Nephron (organoid): ENCODE data around the gene ALDH1A1.
A peak's percentile ranks its signal among the peaks of the same experiment; 100 is the strongest.

Experiments
- H3K27ac Mint-ChIP-seq, 3 experiments: 2 replicates each; pipeline ENCODE4 v1.8.0; 2020; ENCODE audit warnings: mixed read lengths in 3 of 3, mild to moderate bottlenecking in 2 of 3, moderate library complexity in 1 of 3
- H3K27me3 Mint-ChIP-seq: 2 replicates; pipeline ENCODE4 v1.8.0; 2021; ENCODE audit warnings: low read depth, mild to moderate bottlenecking, moderate library complexity, mixed read lengths
- H3K36me3 Mint-ChIP-seq: 2 replicates; pipeline ENCODE4 v1.8.0; 2020; ENCODE audit warnings: low read depth, mixed read lengths
- H3K4me1 Mint-ChIP-seq: 2 replicates; pipeline ENCODE4 v1.8.0; 2020; ENCODE audit warnings: mixed read lengths
- H3K4me3 Mint-ChIP-seq, 3 experiments: 2 replicates each; pipeline ENCODE4 v1.8.0; 2020; ENCODE audit warnings: mild to moderate bottlenecking in 3 of 3, mixed read lengths in 3 of 3, moderate library complexity in 2 of 3
- H3K9me3 Mint-ChIP-seq: 2 replicates; pipeline ENCODE4 v1.8.0; 2020; ENCODE audit warnings: mixed read lengths
- TF ChIP-seq, protein P1 (sequence below), 3 experiments: fragments of 200-600 bp; sonication (generic); IDR thresholded peaks; one replicate each; pipeline ENCODE4 v1.5.0; 2021; ENCODE audit warnings: antibody characterized with exemption in 3 of 3; ENCODE audit not compliant: unreplicated experiment in 3 of 3

ALDH1A1 gene

DNA sequence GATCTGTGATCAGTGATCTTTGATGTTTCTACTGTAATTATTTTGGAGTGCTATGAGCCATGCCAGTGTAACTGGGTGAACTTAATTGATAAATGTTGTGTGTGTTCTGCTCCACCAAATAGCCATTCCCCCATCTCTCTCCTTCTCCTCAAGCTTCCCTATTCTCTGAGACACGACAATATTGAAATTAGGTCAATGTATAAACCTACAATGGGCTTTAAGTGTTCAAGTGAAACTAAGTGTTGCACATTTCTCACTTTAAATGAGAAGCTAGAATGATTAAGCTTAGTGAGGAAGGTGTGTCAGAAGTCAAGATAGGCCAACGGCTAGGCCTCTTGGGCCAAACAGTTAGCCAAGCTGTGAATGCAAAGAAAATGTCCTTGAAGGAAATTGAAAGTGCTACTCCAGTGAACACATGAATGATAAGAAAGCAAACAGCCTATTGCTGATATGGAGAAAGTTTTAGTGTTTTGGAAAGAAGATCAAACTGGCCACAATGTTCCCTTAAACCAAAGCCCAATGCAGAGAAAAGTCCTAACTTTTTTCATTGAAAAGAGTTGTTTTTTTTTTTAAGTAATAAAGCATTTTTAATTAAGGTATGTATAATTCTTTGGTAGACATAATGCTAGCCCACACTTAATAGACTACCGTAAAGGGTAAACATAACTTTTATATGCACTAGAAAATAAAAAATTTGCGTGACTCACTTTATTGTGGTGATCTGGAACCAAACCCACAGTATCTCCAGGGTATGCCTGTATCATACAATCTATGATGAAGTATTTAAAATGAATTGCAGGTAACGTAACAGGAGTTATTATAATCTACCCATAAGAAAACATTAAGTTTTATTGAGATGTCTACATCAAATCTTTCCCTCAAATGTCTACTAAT lies 42.5 kb upstream of the ALDH1A1 start:
- TF ChIP-seq, protein P1, sequence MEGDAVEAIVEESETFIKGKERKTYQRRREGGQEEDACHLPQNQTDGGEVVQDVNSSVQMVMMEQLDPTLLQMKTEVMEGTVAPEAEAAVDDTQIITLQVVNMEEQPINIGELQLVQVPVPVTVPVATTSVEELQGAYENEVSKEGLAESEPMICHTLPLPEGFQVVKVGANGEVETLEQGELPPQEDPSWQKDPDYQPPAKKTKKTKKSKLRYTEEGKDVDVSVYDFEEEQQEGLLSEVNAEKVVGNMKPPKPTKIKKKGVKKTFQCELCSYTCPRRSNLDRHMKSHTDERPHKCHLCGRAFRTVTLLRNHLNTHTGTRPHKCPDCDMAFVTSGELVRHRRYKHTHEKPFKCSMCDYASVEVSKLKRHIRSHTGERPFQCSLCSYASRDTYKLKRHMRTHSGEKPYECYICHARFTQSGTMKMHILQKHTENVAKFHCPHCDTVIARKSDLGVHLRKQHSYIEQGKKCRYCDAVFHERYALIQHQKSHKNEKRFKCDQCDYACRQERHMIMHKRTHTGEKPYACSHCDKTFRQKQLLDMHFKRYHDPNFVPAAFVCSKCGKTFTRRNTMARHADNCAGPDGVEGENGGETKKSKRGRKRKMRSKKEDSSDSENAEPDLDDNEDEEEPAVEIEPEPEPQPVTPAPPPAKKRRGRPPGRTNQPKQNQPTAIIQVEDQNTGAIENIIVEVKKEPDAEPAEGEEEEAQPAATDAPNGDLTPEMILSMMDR (IDR thresholded peaks at IDR 0.05; ENCODE audit: unreplicated experiment in 3 of 3): no peak
- no peaks in the 10 kb centered on the region for H3K9me3 Mint-ChIP-seq
- H3K4me3 Mint-ChIP-seq: no peak overlapping the region
- peaks cover 5% of the 10 kb centered on the region for H3K27me3 Mint-ChIP-seq
- H3K36me3 Mint-ChIP-seq: no peaks in the 10 kb centered on the region
- H3K27ac Mint-ChIP-seq: no peak overlapping the region
- H3K4me1 Mint-ChIP-seq: no peaks in the 10 kb centered on the region

DNA sequence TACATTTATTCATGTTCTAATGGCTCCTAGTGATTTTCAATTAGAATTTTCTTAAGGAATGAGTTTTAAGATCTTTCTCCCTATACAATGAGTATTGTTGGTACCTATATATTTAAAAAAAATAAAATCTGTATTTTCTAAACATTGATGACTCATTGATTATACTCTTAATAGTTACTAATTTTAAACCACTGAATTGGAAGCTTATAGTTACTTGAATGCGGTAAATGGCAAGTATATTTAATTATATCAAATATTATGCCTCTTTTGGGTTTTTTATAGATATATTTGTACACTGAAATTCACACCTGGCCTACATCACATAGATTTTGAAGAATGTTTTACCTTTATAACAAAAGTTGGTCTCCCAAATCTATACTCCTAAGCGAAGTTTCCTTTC lies 38.9 kb upstream of the ALDH1A1 start:
- H3K27me3 Mint-ChIP-seq: no peaks in the 10 kb centered on the region
- no peak overlapping the region for H3K4me3 Mint-ChIP-seq
- no peaks in the 10 kb centered on the region for H3K9me3 Mint-ChIP-seq
- TF ChIP-seq, protein P1 (IDR thresholded peaks at IDR 0.05; ENCODE audit: unreplicated experiment in 3 of 3): no peak
- no peaks in the 10 kb centered on the region for H3K4me1 Mint-ChIP-seq
- no peak overlapping the region for H3K27ac Mint-ChIP-seq
- H3K36me3 Mint-ChIP-seq: no peaks in the 10 kb centered on the region

DNA sequence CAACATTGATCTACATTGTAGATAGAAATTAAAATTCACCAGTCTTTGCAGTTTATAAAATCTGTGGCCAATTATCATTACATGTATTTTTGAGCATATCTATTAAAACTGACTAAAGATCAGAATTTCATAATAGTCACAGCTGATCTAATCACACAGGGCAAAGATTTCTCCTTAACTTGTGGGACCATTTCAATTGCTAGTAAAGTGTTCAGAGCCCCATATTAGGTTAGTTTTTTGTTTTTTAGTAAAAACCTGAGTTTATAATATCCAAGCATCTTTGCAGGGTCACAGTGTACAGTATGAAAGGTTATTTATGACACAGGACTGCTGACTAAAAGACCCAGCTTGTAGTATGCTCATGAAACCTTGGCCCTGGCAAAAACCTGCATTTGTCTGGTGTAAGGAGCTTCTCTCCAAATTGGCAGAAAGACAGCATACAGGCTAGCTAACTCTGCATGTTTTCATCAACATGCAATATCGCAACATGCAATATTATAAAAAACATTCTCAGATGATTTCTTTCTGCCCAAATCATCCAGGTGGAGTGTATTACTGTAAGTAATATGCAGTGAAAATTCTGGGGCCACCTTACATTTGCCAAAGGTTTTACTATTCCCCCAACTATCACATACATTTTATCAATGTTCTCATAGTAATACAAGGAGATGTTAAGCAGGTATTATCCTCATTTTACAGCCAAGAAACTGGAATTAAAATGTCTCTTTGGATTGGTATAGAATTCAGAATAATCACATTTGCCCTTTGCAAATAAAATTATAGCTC lies 37.7 kb upstream of the ALDH1A1 start:
- no peaks in the 10 kb centered on the region for H3K36me3 Mint-ChIP-seq
- H3K4me3 Mint-ChIP-seq: no peak overlapping the region
- no peaks in the 10 kb centered on the region for H3K9me3 Mint-ChIP-seq
- no peaks in the 10 kb centered on the region for H3K4me1 Mint-ChIP-seq
- H3K27ac Mint-ChIP-seq: no peak overlapping the region
- TF ChIP-seq, protein P1 (IDR thresholded peaks at IDR 0.05; ENCODE audit: unreplicated experiment in 3 of 3): no peak
- H3K27me3 Mint-ChIP-seq: no peaks in the 10 kb centered on the region

DNA sequence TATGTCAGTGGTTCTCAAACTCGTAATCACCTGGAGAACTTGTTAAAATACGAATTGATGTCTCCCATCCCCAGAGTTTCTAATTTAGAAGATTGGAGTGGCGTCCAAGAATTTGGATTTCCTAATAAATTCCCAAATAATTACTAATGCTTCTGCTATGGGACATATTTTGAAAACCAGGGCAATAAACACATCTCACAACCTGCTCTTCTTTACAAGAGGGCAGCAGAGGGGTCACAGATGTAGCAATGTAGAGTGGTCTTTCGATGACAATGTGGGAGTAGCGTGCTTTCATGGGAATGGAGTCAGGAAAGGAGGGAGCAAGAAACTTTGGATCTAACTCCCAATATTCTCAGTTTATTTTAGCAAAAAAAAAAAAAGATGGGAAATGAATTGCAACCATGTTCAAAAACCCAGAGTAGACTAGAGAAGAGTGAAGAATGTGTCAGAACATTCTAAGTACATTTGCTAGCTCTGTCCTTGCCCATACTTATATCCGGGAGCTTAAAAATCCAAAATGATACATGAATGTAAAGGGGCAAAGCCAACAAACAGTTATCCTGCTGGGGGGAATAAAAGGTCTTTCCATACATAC lies 33.8 kb upstream of the ALDH1A1 start:
- Mint-ChIP-seq H3K27ac (no peak overlapping the region), H3K36me3 (no peaks in the 10 kb centered on the region), H3K4me3 (no peak overlapping the region), H3K4me1 (peaks cover 17% of the 10 kb centered on the region), H3K9me3 (no peaks in the 10 kb centered on the region), H3K27me3 (no peaks in the 10 kb centered on the region)
- TF ChIP-seq, protein P1 (IDR thresholded peaks at IDR 0.05; ENCODE audit: unreplicated experiment in 3 of 3): no peak

DNA sequence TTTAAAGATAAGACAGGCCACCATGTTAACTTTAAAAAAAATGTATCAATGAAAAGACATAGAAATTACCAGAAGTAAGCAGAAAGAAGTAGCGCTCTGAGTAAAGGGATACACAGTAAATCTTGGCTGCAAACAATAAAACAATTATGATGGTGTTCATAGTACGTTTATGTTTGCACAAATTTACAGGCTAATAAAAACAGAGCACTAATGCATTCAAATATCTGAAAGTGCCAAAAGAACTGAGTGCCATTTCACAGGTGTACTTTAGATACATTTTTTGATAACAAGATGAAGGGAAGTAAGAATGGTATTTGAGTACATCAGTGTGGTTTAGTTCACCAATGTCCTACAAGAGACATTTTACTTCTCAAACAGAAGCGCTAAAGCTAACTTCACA lies 32.9 kb upstream of the ALDH1A1 start:
- Mint-ChIP-seq H3K4me3 (no peak overlapping the region), H3K27me3 (no peaks in the 10 kb centered on the region), H3K36me3 (no peaks in the 10 kb centered on the region), H3K27ac (peak overlapping the region in 2 of 3 experiments; percentile 9 to 36), H3K4me1 (peaks cover 25% of the 10 kb centered on the region), H3K9me3 (no peaks in the 10 kb centered on the region)
- TF ChIP-seq, protein P1 (IDR thresholded peaks at IDR 0.05; ENCODE audit: unreplicated experiment in 3 of 3): no peak
